Mammary epithelial cell (primary cell): ENCODE measurements around the gene TNN.

ENCODE experiments used
- CTCF ChIP-seq, 2 donors: IDR thresholded peaks in 1 of 2; conservative IDR thresholded peaks in 1 of 2; 2 replicates each; pipeline ENCODE4 v1.5.1; 2011 to 2012; ENCODE audit warnings: inconsistent platforms in 2 of 2, low read length in 2 of 2, mild to moderate bottlenecking in 2 of 2, control low read depth in 1 of 2, low read depth in 1 of 2; ENCODE audit not compliant: insufficient read depth in 1 of 2; ENCODE audit errors: extremely low read depth in 1 of 2
- EZH2 ChIP-seq: IDR thresholded peaks from 2 replicates; pipeline ENCODE4 v1.6.1; 2012; ENCODE audit warnings: low read length, inconsistent platforms, borderline replicate concordance

- TF ChIP-seq CTCF (conservative IDR thresholded peaks at IDR 0.05 in 1 of 2, IDR thresholded peaks at IDR 0.05 in 1 of 2; ENCODE audit: extremely low read depth in 1 of 2, insufficient read depth in 1 of 2, low read depth in 1 of 2, low read length in 2 of 2) (no peak), EZH2 (no peak)
Observed at GRCh38 chr1:175078629-175079028, 11.0 kb downstream of the TNN start.
